A549 (cell line): ENCODE data around the gene MKRN1. TPM values are rescaled to one million over a fixed set of nuclear protein-coding genes. Genes with fewer than 3 reads are reported as not detected.

Source experiments
- ATAC-seq, 2 experiments: fragments of 200-7000 bp in 1 of 2; fragments of >200 bp in 1 of 2; cut with Nextera tagmentation in 1 of 2; cut with Tn5 transposase in 1 of 2; 3 replicates each; pipeline versions ENCODE4 v1.8.0 to v1.9.1; 2018 to 2020; ENCODE audit warnings: mild to moderate bottlenecking in 1 of 2, moderate library complexity in 1 of 2
- CTCF ChIA-PET: fragments of 300-600 bp; sonication (Branson Sonifier 250); formaldehyde crosslinking; extraction: SDS; loops from one replicate; lab custom pipeline; 2021; ENCODE audit warnings: antibody characterized with exemption, inconsistent platforms; lab: Yijun Ruan, JAX
- POLR2A ChIA-PET: fragments of 350-600 bp; formaldehyde crosslinking; extraction: SDS; loops from one replicate; lab custom pipeline; 2021; ENCODE audit warnings: antibody characterized with exemption, inconsistent platforms; lab: Yijun Ruan, JAX
- DNase-seq, 2 experiments: peaks; one replicate each; pipeline versions ENCODE4 v3.0.0 to v3.0.0-alpha.2; 2011 to 2016; ENCODE audit warnings: low read depth in 1 of 2, low spot score in 1 of 2
- FAIRE-seq: peaks from 2 replicates; lab custom pipeline; 2011; peaks lifted over from hg19 to GRCh38; lab: Jason Lieb, UNC
- H3K27ac ChIP-seq, 2 experiments: fragments of >200 bp; sonication (Bioruptor Twin); formaldehyde crosslinking; 3 replicates each; pipeline ENCODE4 v1.5.1; 2016 to 2017
- H3K4me1 ChIP-seq: fragments of >200 bp; sonication (Bioruptor Twin); formaldehyde crosslinking; 3 replicates; pipeline ENCODE4 v1.6.1; 2016
- H3K4me2 ChIP-seq: fragments of >200 bp; sonication (Bioruptor Twin); formaldehyde crosslinking; 3 replicates; pipeline ENCODE4 v1.6.1; 2016
- H3K4me3 ChIP-seq: fragments of >200 bp; sonication (Bioruptor Twin); formaldehyde crosslinking; 3 replicates; pipeline ENCODE4 v1.5.1; 2016
- H3K9me3 ChIP-seq: fragments of >200 bp; sonication (Bioruptor Twin); formaldehyde crosslinking; 3 replicates; pipeline ENCODE4 v1.6.1; 2016
- CBX8 ChIP-seq: fragments of 200-600 bp; sonication (generic); IDR thresholded peaks from 2 replicates; pipeline ENCODE4 v1.6.1; 2016
- CHD4 ChIP-seq: fragments of 200-600 bp; sonication (generic); IDR thresholded peaks from 2 replicates; pipeline ENCODE4 v1.6.1; 2016; ENCODE audit warnings: antibody characterized with exemption, mild to moderate bottlenecking, borderline replicate concordance
- CTCF ChIP-seq: fragments of >200 bp; sonication (Bioruptor Twin); formaldehyde crosslinking; IDR thresholded peaks from 3 replicates; pipeline ENCODE4 v1.5.1; 2016
- E2F6 ChIP-seq: IDR thresholded peaks from 2 replicates; pipeline ENCODE4 v1.6.1; 2012; ENCODE audit warnings: low read depth, borderline replicate concordance
- EHMT2 ChIP-seq: fragments of 200-600 bp; sonication (generic); IDR thresholded peaks from 2 replicates; pipeline ENCODE4 v1.6.1; 2016; ENCODE audit warnings: antibody characterized with exemption, low read depth, mild to moderate bottlenecking, moderate library complexity
- ELK1 ChIP-seq: fragments of 150-350 bp; IDR thresholded peaks from 2 replicates; pipeline ENCODE4 v1.6.1; 2014; ENCODE audit warnings: low read depth, mild to moderate bottlenecking, low read length
- EP300 ChIP-seq, 2 experiments: fragments of >200 bp; sonication (Bioruptor Twin); formaldehyde crosslinking; IDR thresholded peaks; 2 replicates in 1 of 2; 3 replicates in 1 of 2; pipeline ENCODE4 v1.6.1; 2016 to 2017
- FOSL2 ChIP-seq, 2 experiments: fragments of 450-650 bp in 1 of 2; fragments of >200 bp in 1 of 2; sonication (Bioruptor Twin) in 1 of 2; formaldehyde crosslinking; IDR thresholded peaks; 2 replicates each; pipeline versions ENCODE4 v1.5.0 to v1.6.1; 2016 to 2020; ENCODE audit warnings: mild to moderate bottlenecking in 1 of 2, moderate library complexity in 1 of 2
- FOXS1 ChIP-seq: fragments of 250-450 bp; sonication (Bioruptor Pico); IDR thresholded peaks from 2 replicates; pipeline ENCODE4 v1.5.0; 2020; ENCODE audit warnings: mild to moderate bottlenecking, moderate library complexity
- HEYL ChIP-seq: fragments of 250-450 bp; sonication (Bioruptor Pico); IDR thresholded peaks from 2 replicates; pipeline ENCODE4 v1.8.0; 2021; ENCODE audit warnings: mild to moderate bottlenecking, moderate library complexity
- JUN ChIP-seq, 2 experiments: fragments of >200 bp; sonication (Bioruptor Twin); formaldehyde crosslinking; IDR thresholded peaks; 2 replicates in 1 of 2; 3 replicates in 1 of 2; pipeline ENCODE4 v1.6.1; 2016 to 2017
- KDM1A ChIP-seq: fragments of 200-600 bp; sonication (generic); IDR thresholded peaks from 2 replicates; pipeline ENCODE4 v1.6.1; 2016; ENCODE audit warnings: low read depth, mild to moderate bottlenecking
- MAFK ChIP-seq: fragments of 450-650 bp; IDR thresholded peaks from 2 replicates; pipeline ENCODE4 v1.6.1; 2014; ENCODE audit not compliant: partially characterized antibody
- PBX3 ChIP-seq: IDR thresholded peaks from 2 replicates; pipeline ENCODE4 v1.6.1; 2012
- PHF8 ChIP-seq: fragments of 200-600 bp; sonication (generic); IDR thresholded peaks from 2 replicates; pipeline ENCODE4 v1.6.1; 2016; ENCODE audit warnings: low read depth, mild to moderate bottlenecking, antibody characterized with exemption, moderate library complexity, borderline replicate concordance
- POLR2A ChIP-seq: IDR thresholded peaks from 2 replicates; pipeline ENCODE4 v1.6.1; 2012; ENCODE audit warnings: mild to moderate bottlenecking, low read length
- RAD21 ChIP-seq, 2 experiments: fragments of >200 bp in 1 of 2; sonication (Bioruptor Twin) in 1 of 2; formaldehyde crosslinking in 1 of 2; IDR thresholded peaks in 1 of 2; conservative IDR thresholded peaks in 1 of 2; 2 replicates in 1 of 2; 3 replicates in 1 of 2; pipeline ENCODE4 v1.6.1; 2012 to 2018; ENCODE audit warnings: inconsistent platforms in 1 of 2
- RCOR1 ChIP-seq: fragments of 150-350 bp; IDR thresholded peaks from 2 replicates; pipeline ENCODE4 v1.6.1; 2014; ENCODE audit warnings: antibody characterized with exemption, low read length, low read depth
- SMC3 ChIP-seq: fragments of >200 bp; sonication (Bioruptor Twin); formaldehyde crosslinking; IDR thresholded peaks from 3 replicates; pipeline ENCODE4 v1.6.1; 2018; ENCODE audit warnings: inconsistent platforms
- SREBF2 ChIP-seq: fragments of 450-650 bp; IDR thresholded peaks from 2 replicates; pipeline ENCODE4 v1.6.1; 2014; ENCODE audit warnings: mild to moderate bottlenecking, moderate library complexity
- WGBS: methylation state at CpG from one replicate; pipeline ENCODE4 v1.1.6; 2017; ENCODE audit errors: missing lambda C conversion rate; 5-methylcytosine and 5-hydroxymethylcytosine counted together
- polyA plus RNA-seq, 4 experiments: library from polyadenylated mRNA; depleted of rRNA in 3 of 4; stranded (reverse); fragments of >200 nt; fragmentation: RNase III in 1 of 4; extraction: RNeasy Plus Mini Kit Qiagen cat#74134 plus additional on column Dnase treatment in 1 of 4; gene quantifications; 2 replicates in 3 of 4; 3 replicates in 1 of 4; pipeline ENCODE4 v1.2.3, GENCODE V29; 2011 to 2017
- TF ChIP-seq, protein P1 (sequence below): IDR thresholded peaks from 2 replicates; pipeline ENCODE4 v1.6.1; 2012

Gene MKRN1
- polyA plus RNA-seq, 2 of the 4 experiments (the other 2 are of a cell fraction) = 53.2 to 68.8 TPM

DNA sequence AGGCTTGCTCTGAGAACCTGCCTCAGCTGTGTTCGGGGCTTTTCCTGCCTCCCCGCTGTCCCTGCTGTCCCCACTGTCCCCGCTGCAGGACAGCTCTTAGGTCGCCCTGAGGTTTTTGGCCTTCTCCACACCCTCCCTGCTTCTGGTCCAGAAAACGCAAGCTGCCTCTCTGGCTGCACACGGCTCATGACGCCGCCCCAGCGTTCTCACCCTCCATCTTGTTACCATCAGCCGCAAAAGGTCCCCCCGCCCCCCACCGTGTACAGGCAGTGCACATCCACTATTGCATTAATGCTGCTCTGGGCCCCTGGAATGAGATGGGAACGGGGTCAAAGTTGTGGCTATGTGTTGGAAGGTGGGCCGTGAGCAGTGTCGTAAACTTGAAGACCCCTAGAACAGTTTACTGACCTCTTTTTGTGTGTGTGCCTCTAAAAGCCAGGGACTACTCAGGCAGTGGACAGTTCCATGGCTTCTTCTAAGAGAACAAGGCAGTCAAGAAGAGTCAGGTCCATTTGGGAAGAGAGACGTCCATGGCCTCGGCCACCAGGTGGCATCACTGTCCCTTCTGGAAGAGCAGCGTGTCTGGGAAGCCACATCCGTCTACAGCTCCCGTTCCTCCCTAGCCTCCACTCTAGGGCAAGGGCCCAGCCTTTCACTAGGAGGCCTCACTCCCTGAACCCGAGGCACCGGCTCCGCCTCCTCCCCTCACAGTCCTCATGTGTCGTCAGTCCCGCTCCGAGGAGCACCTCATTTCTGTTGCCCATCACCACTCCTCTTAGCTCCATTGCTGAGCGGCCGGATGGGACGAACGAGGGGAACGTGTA is 38.5 kb upstream of the MKRN1 start:
- peak; percentile 98 to 99 for ATAC-seq
- POLR2A ChIA-PET = interaction anchor here (0.5 to 2.0 kb wide), 4 partner anchors 24 to 135 kb away, joined by 3 to 9 read pairs (median 4); partner anchors contain the start of gene DENND2A
- CTCF ChIA-PET = interaction anchor here (0.5 to 24.2 kb wide), 51 partner anchors 9 to 551 kb away, joined by 3 to 493 read pairs (median 5); partner anchors contain the start of genes ADCK2 and DENND2A
- no peak overlapping the region for H3K4me3 ChIP-seq
- peaks cover 6% of the 10 kb centered on the region; the same call in 2 of the 3 replicates for H3K4me1 ChIP-seq
- peak overlapping the region; percentile 61 for H3K4me2 ChIP-seq
- H3K27ac ChIP-seq = peak overlapping the region; percentile 50 to 72; a peak in 5 of 6 replicates
- peak; percentile 98 for FAIRE-seq
- H3K9me3 ChIP-seq = no peaks in the 10 kb centered on the region
- TF ChIP-seq RAD21 (conservative IDR thresholded peaks at IDR 0.05 in 1 of 2, IDR thresholded peaks at IDR 0.05 in 1 of 2) (peak; percentile 99), CTCF (peak; percentile 92), PBX3 (no peak), SMC3 (peak; percentile 100)
- TF ChIP-seq, protein P1, sequence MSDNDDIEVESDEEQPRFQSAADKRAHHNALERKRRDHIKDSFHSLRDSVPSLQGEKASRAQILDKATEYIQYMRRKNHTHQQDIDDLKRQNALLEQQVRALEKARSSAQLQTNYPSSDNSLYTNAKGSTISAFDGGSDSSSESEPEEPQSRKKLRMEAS = peak; percentile 50
- TF ChIP-seq, all 56 proteins: peak for 4
- WGBS = 31% methylated on average over 31 of the region's 31 CpGs
- peak; percentile 93 to 94 for DNase-seq

DNA sequence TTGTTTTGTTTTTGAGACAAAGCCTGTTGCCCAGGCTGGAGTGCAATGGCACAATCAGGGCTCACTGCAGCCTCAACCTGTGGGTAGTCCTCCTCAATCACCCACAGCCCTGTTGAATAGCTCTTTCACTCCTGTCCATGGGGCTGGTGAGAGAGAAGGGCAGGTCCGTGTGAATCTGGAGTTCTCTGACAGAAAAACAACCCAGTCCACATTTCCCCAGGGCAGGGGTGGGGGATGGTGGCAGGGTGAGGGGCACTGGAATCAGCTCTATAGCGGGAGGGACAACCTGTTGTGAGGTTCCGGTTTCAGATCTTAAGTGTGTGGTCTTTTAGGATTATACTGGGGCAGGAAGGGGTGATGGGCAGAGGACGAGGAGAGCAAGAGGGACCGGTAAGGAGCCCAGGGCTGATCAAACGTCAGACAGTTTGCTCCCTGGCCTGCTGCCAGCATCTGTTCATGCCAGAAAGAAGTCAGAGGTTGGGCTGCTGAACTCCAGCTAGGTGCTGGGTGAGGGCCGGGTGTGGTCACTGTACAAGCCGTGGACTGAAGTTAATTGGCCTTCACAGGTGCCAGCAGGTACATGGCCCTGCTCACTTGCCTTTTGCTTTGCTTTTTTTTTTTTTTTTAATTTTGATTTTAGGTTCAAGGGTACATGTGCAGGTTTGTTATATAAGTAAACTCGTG is 33.2 kb upstream of the MKRN1 start:
- ChIA-PET CTCF (interaction anchor here (2.2 to 24.2 kb wide), 2 partner anchors 9 to 135 kb away, joined by 5 to 493 read pairs; partner anchors contain the start of gene DENND2A), POLR2A (interaction anchor here (0.6 kb wide), 1 partner anchor 33 kb away, joined by 3 read pairs; no protein-coding TSS in a partner anchor)
- Histone ChIP-seq H3K4me2 (peak overlapping the region; percentile 64), H3K9me3 (no peaks in the 10 kb centered on the region), H3K27ac (peak overlapping the region in 1 of 2 experiments; percentile 44; a peak in 2 of 6 replicates), H3K4me1 (peaks cover 9% of the 10 kb centered on the region), H3K4me3 (no peak overlapping the region)
- WGBS = 17% methylated on average over 9 of the region's 9 CpGs
- no peak for TF ChIP-seq RAD21 (conservative IDR thresholded peaks at IDR 0.05 in 1 of 2, IDR thresholded peaks at IDR 0.05 in 1 of 2)
- TF ChIP-seq E2F6 = no peak
- TF ChIP-seq PHF8 = no peak
- no peak for TF ChIP-seq FOSL2 (IDR thresholded peaks at IDR 0.05)
- TF ChIP-seq FOSL2 (CRISPR knock-in tag; IDR thresholded peaks at IDR 0.05) = no peak
- TF ChIP-seq CHD4 = no peak
- no peak for TF ChIP-seq EHMT2
- no peak for TF ChIP-seq RCOR1
- no peak for TF ChIP-seq POLR2A
- TF ChIP-seq ELK1 = no peak
- TF ChIP-seq FOXS1 (CRISPR knock-in tag) = no peak
- TF ChIP-seq KDM1A = no peak
- TF ChIP-seq SREBF2 = no peak
- TF ChIP-seq EP300 (IDR thresholded peaks at IDR 0.05) = no peak
- TF ChIP-seq CBX8 = no peak
- no peak for TF ChIP-seq HEYL (CRISPR knock-in tag)
- TF ChIP-seq JUN (IDR thresholded peaks at IDR 0.05) = no peak
- TF ChIP-seq MAFK = no peak
- DNase-seq = peak; percentile 35 to 66
- peak; percentile 71 to 79 for ATAC-seq
- FAIRE-seq = no peak
